Left lung (tissue), 10 donors: Measurements from ENCODE around the gene RXRA. TPM values are rescaled to one million over a fixed set of nuclear protein-coding genes. Genes with fewer than 3 reads are reported as not detected.
A peak's percentile ranks its signal among the peaks of the same experiment; 100 is the strongest.

ENCODE experiments used
- ATAC-seq: fragments of 200-7000 bp; cut with Tn5 transposase; one replicate; pipeline ENCODE4 v1.9.1; 2020; ENCODE audit warnings: moderate library complexity
- DNase-seq, 4 donors: peaks; one replicate each; pipeline ENCODE4 v3.0.0-alpha.2; 2013 to 2020
- H3K27ac ChIP-seq, 2 donors: fragments of 200-600 bp; sonication (generic) in 1 of 2; one replicate each; pipeline versions ENCODE4 v1.5.0 to v1.8.0; 2020 to 2021
- H3K27me3 ChIP-seq, 2 donors: fragments of 200-600 bp; sonication (generic) in 1 of 2; one replicate each; pipeline versions ENCODE4 v1.5.0 to v1.8.0; 2020 to 2021
- H3K36me3 ChIP-seq, 2 donors: fragments of 200-600 bp; sonication (generic) in 1 of 2; one replicate each; pipeline versions ENCODE4 v1.5.0 to v1.8.0; 2020 to 2021
- H3K4me1 ChIP-seq, 2 donors: fragments of 200-600 bp; one replicate each; pipeline ENCODE4 v1.8.0; 2021
- H3K4me3 ChIP-seq, 2 donors: fragments of 200-600 bp; sonication (generic) in 1 of 2; one replicate each; pipeline versions ENCODE4 v1.5.0 to v1.8.0; 2020 to 2021; ENCODE audit warnings: mild to moderate bottlenecking in 1 of 2
- H3K9me3 ChIP-seq, 2 donors: fragments of 200-600 bp; sonication (generic) in 1 of 2; one replicate each; pipeline versions ENCODE4 v1.5.0 to v1.8.0; 2020 to 2021
- intact Hi-C, 2 donors: fragments of 100-400 bp; cut with DNase I; formaldehyde crosslinking; loops; one replicate each; pipeline versions ENCODE4 v1.11.2 to v1.14.2; 2022
- polyA plus RNA-seq, 6 donors: library from polyadenylated mRNA; unstranded; fragments of 120-200 nt; gene quantifications; one replicate each; pipeline ENCODE4 v1.2.1, GENCODE V29; 2013; ENCODE audit not compliant: insufficient read length in 6 of 6
- total RNA-seq, 2 donors: library from RNA; stranded (reverse); fragmentation: NEBNext Ultra II Directional; extraction: Animal tissue kit (Norgen Biotek cat#: 25700); gene quantifications; one replicate each; pipeline ENCODE4 v1.2.1, GENCODE V29; 2021
- TF ChIP-seq, protein P1 (sequence below), 2 donors: fragments of 200-600 bp; sonication (generic) in 1 of 2; IDR thresholded peaks; one replicate each; pipeline versions ENCODE4 v1.5.0 to v1.8.0; 2021; ENCODE audit warnings: antibody characterized with exemption in 2 of 2
- donor health status: DM: no; HTN: yes; CAD: no.
- donor health status: DM: no; HTN: no; CAD: no.

RXRA gene
- total and polyA plus RNA-seq, 8 donors = 42.2 to 79.5 (median 55.7) TPM

- no peaks in the 10 kb centered on the region for H3K9me3 ChIP-seq
- no peak overlapping the region for H3K27ac ChIP-seq
- H3K27me3 ChIP-seq = no peaks in the 10 kb centered on the region
- DNase-seq = peak in 2 of 4 donors; percentile 34 to 72
- H3K4me3 ChIP-seq = no peak overlapping the region
- intact Hi-C loops = no loop called here
- peaks cover 0 to 3% of the 10 kb centered on the region in 2 donors for H3K4me1 ChIP-seq
- no peaks in the 10 kb centered on the region for H3K36me3 ChIP-seq
- TF ChIP-seq, protein P1, sequence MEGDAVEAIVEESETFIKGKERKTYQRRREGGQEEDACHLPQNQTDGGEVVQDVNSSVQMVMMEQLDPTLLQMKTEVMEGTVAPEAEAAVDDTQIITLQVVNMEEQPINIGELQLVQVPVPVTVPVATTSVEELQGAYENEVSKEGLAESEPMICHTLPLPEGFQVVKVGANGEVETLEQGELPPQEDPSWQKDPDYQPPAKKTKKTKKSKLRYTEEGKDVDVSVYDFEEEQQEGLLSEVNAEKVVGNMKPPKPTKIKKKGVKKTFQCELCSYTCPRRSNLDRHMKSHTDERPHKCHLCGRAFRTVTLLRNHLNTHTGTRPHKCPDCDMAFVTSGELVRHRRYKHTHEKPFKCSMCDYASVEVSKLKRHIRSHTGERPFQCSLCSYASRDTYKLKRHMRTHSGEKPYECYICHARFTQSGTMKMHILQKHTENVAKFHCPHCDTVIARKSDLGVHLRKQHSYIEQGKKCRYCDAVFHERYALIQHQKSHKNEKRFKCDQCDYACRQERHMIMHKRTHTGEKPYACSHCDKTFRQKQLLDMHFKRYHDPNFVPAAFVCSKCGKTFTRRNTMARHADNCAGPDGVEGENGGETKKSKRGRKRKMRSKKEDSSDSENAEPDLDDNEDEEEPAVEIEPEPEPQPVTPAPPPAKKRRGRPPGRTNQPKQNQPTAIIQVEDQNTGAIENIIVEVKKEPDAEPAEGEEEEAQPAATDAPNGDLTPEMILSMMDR (IDR thresholded peaks at IDR 0.05) = no peak
- ATAC-seq = no peak
Observed at GRCh38 chr9:134316449-134317160, 9.7 kb upstream of the RXRA start.

DNA sequence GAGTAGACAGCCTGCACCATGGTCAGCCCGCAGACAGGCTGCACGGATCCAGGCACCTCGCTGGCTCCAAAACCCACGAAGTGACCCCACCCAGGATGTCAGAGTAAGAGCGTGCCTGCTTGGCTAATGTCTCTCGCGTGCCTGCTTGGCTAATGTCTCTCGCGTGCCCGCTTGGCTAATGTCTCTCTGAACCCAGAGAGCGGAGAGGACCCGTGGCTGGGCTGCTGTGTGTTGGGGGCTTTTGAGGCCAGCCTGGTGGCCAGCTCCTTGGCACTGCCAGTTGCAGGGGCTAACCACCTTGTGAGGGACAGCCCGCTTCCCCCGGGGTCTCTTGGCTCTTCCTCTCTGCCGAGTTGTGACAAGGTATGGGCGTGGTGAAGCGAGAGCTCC lies 8.9 kb upstream of the RXRA start:
- DNase-seq (peak in 2 of 4 donors; percentile 26 to 49), ATAC-seq (no peak)
- Histone ChIP-seq H3K27ac (no peak overlapping the region), H3K4me1 (peaks cover 0 to 3% of the 10 kb centered on the region in 2 donors), H3K36me3 (no peaks in the 10 kb centered on the region), H3K27me3 (no peaks in the 10 kb centered on the region), H3K9me3 (no peaks in the 10 kb centered on the region), H3K4me3 (no peak overlapping the region)
- TF ChIP-seq, protein P1 (IDR thresholded peaks at IDR 0.05) = no peak
- intact Hi-C loops = no loop called here

DNA sequence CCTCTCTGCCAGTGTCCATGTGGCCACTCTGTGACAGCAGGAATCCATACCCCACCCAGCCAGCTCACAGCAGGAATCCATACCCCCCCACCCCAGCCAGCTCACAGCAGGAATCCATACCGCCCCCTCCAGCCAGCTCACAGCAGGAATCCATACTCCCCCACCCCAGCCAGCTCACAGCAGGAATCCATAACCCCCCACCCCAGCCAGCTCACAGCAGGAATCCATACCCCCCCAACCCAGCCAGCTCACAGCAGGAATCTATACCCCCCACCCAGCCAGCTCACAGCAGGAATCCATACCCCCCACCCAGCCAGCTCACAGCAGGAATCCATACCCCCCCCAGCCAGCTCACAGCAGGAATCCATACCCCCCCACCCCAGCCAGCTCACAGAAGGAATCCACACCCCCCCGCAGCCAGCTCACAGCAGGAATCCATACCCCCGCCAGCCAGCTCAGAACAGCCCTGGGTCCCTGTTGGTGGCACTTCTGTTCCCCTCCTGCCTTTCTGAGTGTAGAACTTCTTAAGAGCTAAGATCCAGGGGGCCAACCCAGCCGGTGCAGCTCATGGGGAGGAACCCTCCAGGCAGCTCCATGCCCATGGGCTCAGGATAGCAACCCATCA lies 8.4 kb upstream of the RXRA start:
- TF ChIP-seq, protein P1 (IDR thresholded peaks at IDR 0.05) = no peak
- Histone ChIP-seq H3K27me3 (no peaks in the 10 kb centered on the region), H3K4me1 (peaks cover 0 to 3% of the 10 kb centered on the region in 2 donors), H3K27ac (no peak overlapping the region), H3K9me3 (no peaks in the 10 kb centered on the region), H3K4me3 (no peak overlapping the region), H3K36me3 (no peaks in the 10 kb centered on the region)
- intact Hi-C loops = no loop called here
- ATAC-seq = no peak
- DNase-seq = peak in 1 of 4 donors; percentile 53

DNA sequence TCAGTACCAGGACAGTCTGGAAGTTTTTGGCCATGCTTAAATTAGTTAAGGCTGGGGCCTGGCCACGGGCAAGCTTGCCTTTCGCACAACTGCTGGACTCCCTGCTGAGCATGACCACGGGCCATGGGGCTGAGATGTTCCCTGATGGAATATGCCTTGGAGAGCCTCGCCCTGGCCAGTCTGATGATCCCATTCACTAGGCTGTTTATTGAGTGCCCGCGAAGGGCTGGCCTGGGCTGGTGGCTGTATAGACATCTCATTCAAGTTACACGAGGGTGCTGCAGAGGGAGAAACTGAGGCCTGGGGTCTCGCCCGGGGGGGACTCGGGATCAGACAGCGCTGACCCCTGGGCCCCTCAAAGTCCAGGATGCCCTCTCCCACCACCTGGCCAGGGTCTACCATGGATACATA lies 7.8 kb upstream of the RXRA start:
- no peaks in the 10 kb centered on the region for H3K27me3 ChIP-seq
- peaks cover 0 to 3% of the 10 kb centered on the region in 2 donors for H3K4me1 ChIP-seq
- DNase-seq = peak in 2 of 4 donors; percentile 27 to 42
- H3K9me3 ChIP-seq = no peaks in the 10 kb centered on the region
- H3K4me3 ChIP-seq = no peak overlapping the region
- no peak overlapping the region for H3K27ac ChIP-seq
- intact Hi-C loops = no loop called here
- H3K36me3 ChIP-seq = no peaks in the 10 kb centered on the region
- ATAC-seq = no peak
- TF ChIP-seq, protein P1 (IDR thresholded peaks at IDR 0.05) = no peak

DNA sequence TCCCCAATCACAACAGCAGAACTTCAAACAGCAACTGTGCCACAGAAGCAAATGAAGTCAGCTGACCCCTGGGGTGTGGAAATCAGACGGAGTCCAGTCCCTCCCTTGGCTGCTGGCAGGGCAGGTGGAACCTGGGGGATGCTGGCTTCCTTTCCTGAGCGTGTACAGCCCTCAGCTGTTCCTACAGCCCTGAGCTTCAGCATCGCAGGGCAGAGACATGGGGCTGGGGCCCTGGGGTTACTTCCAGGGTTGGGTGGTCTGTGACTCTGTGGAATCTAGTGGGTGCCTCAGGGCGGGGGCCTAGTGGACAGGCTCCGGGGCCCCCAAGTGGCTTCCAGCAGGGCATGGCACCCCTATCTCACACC lies 7.3 kb upstream of the RXRA start:
- no peak overlapping the region for H3K4me3 ChIP-seq
- DNase-seq (peak in 2 of 4 donors; percentile 19 to 43), ATAC-seq (no peak)
- intact Hi-C loops = no loop called here
- no peak overlapping the region for H3K27ac ChIP-seq
- peaks cover 0 to 3% of the 10 kb centered on the region in 2 donors for H3K4me1 ChIP-seq
- TF ChIP-seq, protein P1 (IDR thresholded peaks at IDR 0.05) = no peak
- no peaks in the 10 kb centered on the region for H3K9me3 ChIP-seq
- H3K36me3 ChIP-seq = no peaks in the 10 kb centered on the region
- H3K27me3 ChIP-seq = no peaks in the 10 kb centered on the region
